K562 (cell line): ENCODE measurements around the gene CARD10. TPM values are rescaled to one million over a fixed set of nuclear protein-coding genes. Genes with fewer than 3 reads are reported as not detected.

Experiments used
- DMBX1 ChIP-seq: fragments of 250-450 bp; sonication (Bioruptor Pico); IDR thresholded peaks from 2 replicates; pipeline ENCODE4 v1.8.0; 2022; ENCODE audit warnings: inconsistent platforms, mild to moderate bottlenecking, moderate library complexity, borderline replicate concordance
- DPF2 ChIP-seq: fragments of 450-650 bp; IDR thresholded peaks from 2 replicates; pipeline ENCODE4 v1.6.1; 2016
- HDAC1 ChIP-seq, 2 experiments: fragments of 450-650 bp; IDR thresholded peaks; 2 replicates each; pipeline ENCODE4 v1.6.1; 2016 to 2017; ENCODE audit warnings: inconsistent platforms in 1 of 2, mild to moderate bottlenecking in 1 of 2, moderate library complexity in 1 of 2
- IRF9 ChIP-seq: fragments of 450-650 bp; IDR thresholded peaks from 2 replicates; pipeline ENCODE4 v1.6.1; 2016; ENCODE audit warnings: missing biosample characterization, missing genetic modification characterization
- KAT2B ChIP-seq: IDR thresholded peaks from one replicate; pipeline ENCODE4 v1.6.1; 2012; ENCODE audit warnings: low read depth, mild to moderate bottlenecking, control low read depth, inconsistent platforms, low read length, moderate library complexity
- KLF6 ChIP-seq: fragments of 250-450 bp; sonication (Bioruptor Pico); IDR thresholded peaks from 2 replicates; pipeline ENCODE4 v1.4.0; 2020; ENCODE audit warnings: mild to moderate bottlenecking, moderate library complexity, borderline replicate concordance
- NUFIP1 ChIP-seq: fragments of 450-650 bp; IDR thresholded peaks from 2 replicates; pipeline ENCODE4 v1.6.1; 2018; ENCODE audit not compliant: partially characterized antibody
- POLR3G ChIP-seq: IDR thresholded peaks from 2 replicates; pipeline ENCODE4 v1.6.1; 2011; ENCODE audit not compliant: insufficient read length, insufficient replicate concordance; ENCODE audit errors: extremely low read depth
- XRCC5 ChIP-seq: fragments of 200-400 bp; formaldehyde crosslinking; IDR thresholded peaks from 2 replicates; pipeline ENCODE4 v1.6.1; 2017; ENCODE audit warnings: low read depth, mild to moderate bottlenecking, low read length
- ZNF785 ChIP-seq: fragments of 250-450 bp; sonication (Bioruptor Pico); IDR thresholded peaks from 2 replicates; pipeline ENCODE4 v1.4.0; 2020; ENCODE audit warnings: mild to moderate bottlenecking
- polyA plus RNA-seq, 8 experiments: library from polyadenylated mRNA; depleted of rRNA in 4 of 8; stranded (reverse) in 5 of 8; unstranded in 3 of 8; fragments of >200 nt; fragmentation: Nextera tagmentation in 2 of 8; fragmentation: Illumina TruSeq in 1 of 8; extraction: Ambion mirVana in 2 of 8; extraction: Trizol in 1 of 8; gene quantifications; 2 replicates each; pipeline versions ENCODE4 v1.2.1 to v1.2.3, GENCODE V29; 2011 to 2014; ENCODE audit warnings: inconsistent platforms in 1 of 8, missing spikeins in 1 of 8
- total RNA-seq, 7 experiments: library from RNA; depleted of rRNA in 6 of 7; stranded (reverse); fragments of >200 nt in 6 of 7; fragmentation: Illumina TruSeq in 2 of 7; extraction: Trizol in 2 of 7; gene quantifications; 2 replicates each; pipeline versions ENCODE4 v1.2.1 to v1.2.3, GENCODE V29; 2011 to 2021; ENCODE audit warnings: low replicate concordance in 1 of 7
- TF ChIP-seq, protein P1 (sequence below): IDR thresholded peaks from 2 replicates; pipeline ENCODE4 v1.6.1; 2016; ENCODE audit warnings: missing genetic modification characterization, missing compliant biosample characterization
- TF ChIP-seq, protein P2 (sequence below): sonication (generic); formaldehyde crosslinking; IDR thresholded peaks from 2 replicates; pipeline ENCODE4 v1.8.1; 2023; ENCODE audit warnings: mild to moderate bottlenecking, missing genetic modification reagents

The CARD10 gene
- total and polyA plus RNA-seq, 9 of the 15 experiments (the other 6 are each of a cell fraction or from before 2014, with no cell fraction given), result 0.13 to 5.8 (median 1.6) TPM

GRCh38 chr22:37451218-37451617 lies 68.0 kb downstream of the CARD10 start (continued):
- no peak for TF ChIP-seq XRCC5
- TF ChIP-seq POLR3G, result no peak
- no peak for TF ChIP-seq DMBX1 (CRISPR knock-in tag)
- no peak for TF ChIP-seq KLF6 (CRISPR knock-in tag)
- no peak for TF ChIP-seq NUFIP1
- TF ChIP-seq, protein P1, sequence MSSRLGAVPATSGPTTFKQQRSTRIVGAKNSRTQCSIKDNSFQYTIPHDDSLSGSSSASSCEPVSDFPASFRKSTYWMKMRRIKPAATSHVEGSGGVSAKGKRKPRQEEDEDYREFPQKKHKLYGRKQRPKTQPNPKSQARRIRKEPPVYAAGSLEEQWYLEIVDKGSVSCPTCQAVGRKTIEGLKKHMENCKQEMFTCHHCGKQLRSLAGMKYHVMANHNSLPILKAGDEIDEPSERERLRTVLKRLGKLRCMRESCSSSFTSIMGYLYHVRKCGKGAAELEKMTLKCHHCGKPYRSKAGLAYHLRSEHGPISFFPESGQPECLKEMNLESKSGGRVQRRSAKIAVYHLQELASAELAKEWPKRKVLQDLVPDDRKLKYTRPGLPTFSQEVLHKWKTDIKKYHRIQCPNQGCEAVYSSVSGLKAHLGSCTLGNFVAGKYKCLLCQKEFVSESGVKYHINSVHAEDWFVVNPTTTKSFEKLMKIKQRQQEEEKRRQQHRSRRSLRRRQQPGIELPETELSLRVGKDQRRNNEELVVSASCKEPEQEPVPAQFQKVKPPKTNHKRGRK, result no peak
- no peak for TF ChIP-seq KAT2B
- TF ChIP-seq DPF2, result no peak
- no peak for TF ChIP-seq ZNF785
- TF ChIP-seq, protein P2, sequence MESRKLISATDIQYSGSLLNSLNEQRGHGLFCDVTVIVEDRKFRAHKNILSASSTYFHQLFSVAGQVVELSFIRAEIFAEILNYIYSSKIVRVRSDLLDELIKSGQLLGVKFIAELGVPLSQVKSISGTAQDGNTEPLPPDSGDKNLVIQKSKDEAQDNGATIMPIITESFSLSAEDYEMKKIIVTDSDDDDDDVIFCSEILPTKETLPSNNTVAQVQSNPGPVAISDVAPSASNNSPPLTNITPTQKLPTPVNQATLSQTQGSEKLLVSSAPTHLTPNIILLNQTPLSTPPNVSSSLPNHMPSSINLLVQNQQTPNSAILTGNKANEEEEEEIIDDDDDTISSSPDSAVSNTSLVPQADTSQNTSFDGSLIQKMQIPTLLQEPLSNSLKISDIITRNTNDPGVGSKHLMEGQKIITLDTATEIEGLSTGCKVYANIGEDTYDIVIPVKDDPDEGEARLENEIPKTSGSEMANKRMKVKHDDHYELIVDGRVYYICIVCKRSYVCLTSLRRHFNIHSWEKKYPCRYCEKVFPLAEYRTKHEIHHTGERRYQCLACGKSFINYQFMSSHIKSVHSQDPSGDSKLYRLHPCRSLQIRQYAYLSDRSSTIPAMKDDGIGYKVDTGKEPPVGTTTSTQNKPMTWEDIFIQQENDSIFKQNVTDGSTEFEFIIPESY (CRISPR knock-in tag), result no peak
- no peak for TF ChIP-seq HDAC1 (IDR thresholded peaks at IDR 0.05)
- no peak for TF ChIP-seq IRF9 (tag)
